SJCRH30 (cell line): Measurements from ENCODE around the gene PIP4K2A. TPM values are rescaled to one million over a fixed set of nuclear protein-coding genes. Genes with fewer than 3 reads are reported as not detected.

Experiments used
- DNase-seq, 2 experiments: peaks; one replicate each; pipeline ENCODE4 v3.0.0-alpha.2; 2015 to 2020
- H3K27ac ChIP-seq: fragments of 250-450 bp; sonication (Bioruptor Pico); 2 replicates; pipeline ENCODE4 v1.5.1; 2020; ENCODE audit warnings: mild to moderate bottlenecking, moderate library complexity
- H3K27me3 ChIP-seq: fragments of 250-450 bp; sonication (Bioruptor Pico); 2 replicates; pipeline ENCODE4 v1.5.1; 2020; ENCODE audit warnings: mild to moderate bottlenecking, moderate library complexity
- H3K36me3 ChIP-seq: fragments of 250-450 bp; sonication (Bioruptor Pico); 2 replicates; pipeline ENCODE4 v1.5.1; 2020; ENCODE audit warnings: mild to moderate bottlenecking, moderate library complexity
- H3K4me1 ChIP-seq: fragments of 250-450 bp; sonication (Bioruptor Pico); 2 replicates; pipeline ENCODE4 v1.5.1; 2020; ENCODE audit warnings: mild to moderate bottlenecking, moderate library complexity
- H3K4me3 ChIP-seq: fragments of 250-450 bp; sonication (Bioruptor Pico); 2 replicates; pipeline ENCODE4 v1.5.1; 2020; ENCODE audit warnings: mild to moderate bottlenecking, moderate library complexity
- H3K9me3 ChIP-seq: fragments of 250-450 bp; sonication (Bioruptor Pico); replicated peaks from 2 replicates; pipeline ENCODE4 v1.5.1; 2020; ENCODE audit warnings: mild to moderate bottlenecking, moderate library complexity
- total RNA-seq: library from RNA; depleted of rRNA; stranded (reverse); fragments of >200 nt; shearing (Covaris generic); gene quantifications from 2 replicates; pipeline ENCODE4 v1.2.3, GENCODE V29; 2014

PIP4K2A gene
- total RNA-seq, 1 experiment from 2014 or later, result 27.9 TPM

GRCh38 chr10:22712211-22712955 is 2.0 kb downstream of the PIP4K2A start:
- no peaks in the 10 kb centered on the region for H3K27me3 ChIP-seq
- H3K36me3 ChIP-seq, result no peaks in the 10 kb centered on the region
- peak overlapping the region; percentile 99 for H3K4me3 ChIP-seq
- no peak overlapping the region; the same call in 1 of the 2 replicates for H3K27ac ChIP-seq
- H3K9me3 ChIP-seq, result no peaks in the 10 kb centered on the region
- no peak for DNase-seq
- peaks cover 6% of the 10 kb centered on the region for H3K4me1 ChIP-seq

GRCh38 chr10:22711373-22711772 is 3.0 kb downstream of the PIP4K2A start:
- Histone ChIP-seq H3K4me1 (peaks cover 6% of the 10 kb centered on the region), H3K27ac (no peak overlapping the region)

GRCh38 chr10:22710139-22710745 is 4.1 kb downstream of the PIP4K2A start:
- no peak for DNase-seq
- H3K9me3 ChIP-seq, result no peaks in the 10 kb centered on the region
- peaks cover 6% of the 10 kb centered on the region for H3K4me1 ChIP-seq

More at GRCh38 chr10:22711373-22711772, 3.0 kb downstream of the PIP4K2A start:
- no peaks in the 10 kb centered on the region for H3K27me3 ChIP-seq
- DNase-seq, result no peak
- H3K4me3 ChIP-seq, result no peak overlapping the region
- no peaks in the 10 kb centered on the region for H3K9me3 ChIP-seq
- H3K36me3 ChIP-seq, result no peaks in the 10 kb centered on the region

DNA sequence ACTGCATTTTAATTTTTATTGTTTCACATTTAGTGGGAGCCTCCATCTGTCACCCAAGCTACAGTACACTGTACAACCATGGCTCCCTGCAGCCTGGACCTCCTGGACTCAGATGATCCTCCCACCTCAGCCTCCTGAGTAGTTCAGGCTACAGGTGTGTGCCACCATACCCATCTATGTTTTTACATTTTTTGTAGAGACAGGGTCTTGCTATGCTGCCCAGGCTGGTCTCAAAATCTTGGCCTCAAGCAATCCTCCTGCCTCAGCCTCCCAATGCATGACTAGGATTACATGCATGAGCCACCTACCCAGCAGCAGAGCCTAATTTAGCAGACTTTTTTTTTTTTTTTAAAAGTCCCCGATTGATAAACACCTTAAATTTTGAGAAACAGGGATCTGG is 5.6 kb downstream of the PIP4K2A start:
- Histone ChIP-seq H3K36me3 (no peaks in the 10 kb centered on the region), H3K27me3 (no peaks in the 10 kb centered on the region), H3K9me3 (no peaks in the 10 kb centered on the region), H3K27ac (no peak overlapping the region), H3K4me3 (no peak overlapping the region), H3K4me1 (peaks cover 6% of the 10 kb centered on the region)
- DNase-seq, result no peak

More at GRCh38 chr10:22710139-22710745, 4.1 kb downstream of the PIP4K2A start:
- Histone ChIP-seq H3K36me3 (no peaks in the 10 kb centered on the region), H3K27ac (no peak overlapping the region), H3K4me3 (no peak overlapping the region), H3K27me3 (no peaks in the 10 kb centered on the region)

DNA sequence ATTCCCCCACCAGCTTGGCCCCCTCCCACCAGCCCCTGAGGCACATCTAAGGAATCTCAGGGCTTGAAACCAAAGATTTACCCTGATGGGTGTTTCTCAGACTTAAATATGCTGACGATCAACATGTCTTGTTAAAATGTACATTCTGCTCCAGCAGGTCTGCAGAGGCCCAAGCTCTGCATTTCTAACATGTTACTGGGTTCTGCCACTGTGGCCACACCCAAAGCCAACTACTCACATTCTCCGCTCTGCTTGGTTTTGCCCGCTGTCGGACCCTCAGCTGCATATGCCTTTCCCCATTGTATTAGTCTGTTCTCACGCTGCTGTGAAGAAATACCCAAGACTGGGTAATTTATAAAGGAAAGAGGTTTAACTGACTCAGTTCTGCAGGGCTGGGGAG is 8.9 kb downstream of the PIP4K2A start:
- no peak for DNase-seq
- Histone ChIP-seq H3K27ac (no peak overlapping the region), H3K9me3 (no peaks in the 10 kb centered on the region; the same call in 1 of the 2 replicates), H3K36me3 (no peaks in the 10 kb centered on the region), H3K27me3 (no peaks in the 10 kb centered on the region), H3K4me1 (no peaks in the 10 kb centered on the region), H3K4me3 (no peak overlapping the region)

GRCh38 chr10:22704942-22705341 is 9.4 kb downstream of the PIP4K2A start:
- H3K9me3 ChIP-seq, result no peaks in the 10 kb centered on the region; the same call in 1 of the 2 replicates
- H3K4me3 ChIP-seq, result no peak overlapping the region
- no peak for DNase-seq
- no peaks in the 10 kb centered on the region for H3K27me3 ChIP-seq
- no peaks in the 10 kb centered on the region for H3K36me3 ChIP-seq
- no peaks in the 10 kb centered on the region for H3K4me1 ChIP-seq
- no peak overlapping the region for H3K27ac ChIP-seq

DNA sequence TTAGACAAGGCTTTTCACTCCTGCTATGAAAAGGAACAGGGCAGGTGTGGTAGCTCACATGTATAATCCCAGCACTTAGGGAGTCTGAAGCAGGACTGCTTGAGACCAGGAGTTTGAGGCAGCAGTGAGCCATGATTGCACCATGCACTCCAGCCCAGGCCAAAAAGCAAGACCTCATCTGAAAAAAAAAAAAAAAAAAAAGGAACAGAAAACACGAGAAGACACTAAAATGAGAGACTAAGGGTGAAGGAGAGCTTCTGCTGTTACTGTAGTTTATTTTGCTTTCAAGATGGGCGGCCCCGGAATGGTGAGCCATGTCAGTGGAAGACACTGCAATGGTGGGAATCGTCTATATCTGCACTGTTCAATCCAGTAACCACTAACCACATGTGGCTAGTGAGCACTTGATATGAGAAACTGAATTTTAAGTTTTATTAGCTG is 9.9 kb downstream of the PIP4K2A start:
- Histone ChIP-seq H3K27me3 (no peaks in the 10 kb centered on the region), H3K9me3 (no peaks in the 10 kb centered on the region; the same call in 1 of the 2 replicates), H3K36me3 (no peaks in the 10 kb centered on the region), H3K4me1 (no peaks in the 10 kb centered on the region), H3K27ac (no peak overlapping the region), H3K4me3 (no peak overlapping the region)
- DNase-seq, result no peak

DNA sequence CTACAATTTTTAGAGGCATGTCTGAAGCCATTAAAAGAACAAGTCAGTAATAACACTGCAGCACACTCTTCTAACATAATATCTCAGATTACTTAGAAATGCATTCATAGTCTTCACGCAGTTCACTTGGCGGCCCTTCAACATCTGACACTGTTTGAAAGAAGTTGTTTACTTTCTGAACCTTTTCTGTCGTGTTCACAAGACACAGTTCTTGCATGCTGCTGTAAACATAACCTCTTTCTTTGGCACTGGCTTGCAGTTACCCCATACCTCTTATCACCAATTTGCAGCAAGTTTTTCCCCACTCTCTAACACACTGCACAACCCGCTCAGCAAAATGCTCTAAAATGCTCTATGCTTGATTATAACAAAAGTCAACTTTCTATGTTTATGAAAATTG is 12.0 kb downstream of the PIP4K2A start:
- no peaks in the 10 kb centered on the region for H3K4me1 ChIP-seq
- H3K27ac ChIP-seq, result no peak overlapping the region
- H3K9me3 ChIP-seq, result no peaks in the 10 kb centered on the region; the same call in 1 of the 2 replicates
- no peaks in the 10 kb centered on the region for H3K27me3 ChIP-seq
- no peak for DNase-seq
- H3K36me3 ChIP-seq, result no peaks in the 10 kb centered on the region
- no peak overlapping the region for H3K4me3 ChIP-seq

GRCh38 chr10:22701132-22701826 is 13.1 kb downstream of the PIP4K2A start:
- no peak for DNase-seq
- H3K27ac ChIP-seq, result no peak overlapping the region
- H3K4me3 ChIP-seq, result no peak overlapping the region
- no peaks in the 10 kb centered on the region for H3K4me1 ChIP-seq
- H3K27me3 ChIP-seq, result no peaks in the 10 kb centered on the region
- H3K9me3 ChIP-seq, result no peaks in the 10 kb centered on the region; the same call in 1 of the 2 replicates
- no peaks in the 10 kb centered on the region for H3K36me3 ChIP-seq

DNA sequence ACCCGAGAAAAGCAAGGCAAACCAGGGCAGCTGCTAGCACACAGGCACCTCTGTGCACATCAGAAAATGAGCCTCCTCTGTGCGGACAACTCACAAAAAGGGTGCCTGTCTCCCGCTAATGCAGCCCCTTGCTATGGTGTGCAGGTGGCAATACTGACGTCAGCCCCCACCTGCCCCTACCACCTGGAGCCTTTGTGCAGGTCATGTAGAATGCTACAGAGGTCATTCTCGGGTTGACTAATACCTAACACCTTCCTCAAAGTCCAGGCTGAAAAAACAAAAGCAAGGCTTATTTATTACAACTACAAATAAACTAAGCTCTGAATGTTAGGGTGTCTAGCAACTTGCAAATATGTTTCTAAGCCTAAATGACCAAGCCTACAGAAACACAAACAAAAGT is 13.9 kb downstream of the PIP4K2A start:
- no peak for DNase-seq
- H3K27me3 ChIP-seq, result no peaks in the 10 kb centered on the region
- H3K36me3 ChIP-seq, result no peaks in the 10 kb centered on the region
- no peaks in the 10 kb centered on the region; the same call in 1 of the 2 replicates for H3K9me3 ChIP-seq
- no peak overlapping the region for H3K4me3 ChIP-seq
- no peaks in the 10 kb centered on the region for H3K4me1 ChIP-seq
- H3K27ac ChIP-seq, result no peak overlapping the region

GRCh38 chr10:22699976-22700375 is 14.4 kb downstream of the PIP4K2A start:
- H3K4me1 ChIP-seq, result no peaks in the 10 kb centered on the region
- DNase-seq, result no peak
- H3K4me3 ChIP-seq, result no peak overlapping the region
- H3K27ac ChIP-seq, result no peak overlapping the region
- H3K36me3 ChIP-seq, result no peaks in the 10 kb centered on the region
- no peaks in the 10 kb centered on the region for H3K27me3 ChIP-seq
- no peaks in the 10 kb centered on the region; the same call in 1 of the 2 replicates for H3K9me3 ChIP-seq

GRCh38 chr10:22698941-22699440 is 15.4 kb downstream of the PIP4K2A start:
- no peak for DNase-seq
- H3K27me3 ChIP-seq, result no peaks in the 10 kb centered on the region
- no peaks in the 10 kb centered on the region for H3K4me1 ChIP-seq
- H3K36me3 ChIP-seq, result no peaks in the 10 kb centered on the region
- no peaks in the 10 kb centered on the region; the same call in 1 of the 2 replicates for H3K9me3 ChIP-seq
- no peak overlapping the region for H3K4me3 ChIP-seq
- no peak overlapping the region for H3K27ac ChIP-seq

DNA sequence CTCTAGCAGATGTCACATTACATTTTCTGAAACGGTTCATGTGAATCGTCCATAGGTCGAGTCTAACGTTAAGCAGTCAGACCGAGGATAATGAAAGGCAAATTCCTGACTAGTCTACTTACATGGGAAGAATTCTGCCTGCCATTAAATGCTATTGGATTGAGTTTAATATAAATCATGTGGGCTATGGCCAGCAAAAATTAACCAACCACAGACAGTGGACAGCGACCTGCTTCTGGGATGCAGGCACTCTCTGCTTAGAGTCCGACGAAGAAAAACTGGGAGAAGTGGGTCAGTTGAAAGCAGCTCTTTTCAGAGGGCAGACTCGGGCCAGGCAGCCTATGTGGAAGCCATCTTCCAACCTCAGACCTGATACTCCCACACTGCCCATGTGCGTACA is 16.6 kb downstream of the PIP4K2A start:
- DNase-seq, result no peak
- no peaks in the 10 kb centered on the region for H3K27me3 ChIP-seq

DNA sequence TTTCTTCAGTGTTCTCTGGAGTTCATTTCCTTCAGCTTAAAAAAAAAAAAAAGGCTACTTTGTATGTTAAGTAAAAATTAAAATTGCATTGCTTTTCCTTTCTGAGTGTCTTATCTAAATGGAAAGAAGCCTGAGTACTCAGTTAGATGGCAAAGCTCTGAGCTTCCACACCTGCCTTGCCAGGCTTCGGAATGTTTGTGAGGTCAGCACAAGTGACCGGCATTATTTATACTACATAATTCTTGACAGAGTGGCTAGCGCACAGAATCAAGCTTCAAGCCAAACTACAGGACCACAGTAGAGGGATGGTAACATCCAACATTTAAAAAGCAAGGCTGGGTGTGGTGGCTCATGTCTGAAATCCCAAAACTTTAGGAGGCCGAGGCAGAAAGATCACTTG is 17.3 kb downstream of the PIP4K2A start:
- no peak overlapping the region for H3K4me3 ChIP-seq
- H3K27me3 ChIP-seq, result no peaks in the 10 kb centered on the region
- no peak overlapping the region for H3K27ac ChIP-seq
- no peak for DNase-seq
- H3K36me3 ChIP-seq, result no peaks in the 10 kb centered on the region
- H3K9me3 ChIP-seq, result no peaks in the 10 kb centered on the region; the same call in 1 of the 2 replicates
- no peaks in the 10 kb centered on the region for H3K4me1 ChIP-seq

More for the DNA sequence above, 16.6 kb downstream of the PIP4K2A start:
- Histone ChIP-seq H3K36me3 (no peaks in the 10 kb centered on the region), H3K4me3 (no peak overlapping the region), H3K4me1 (no peaks in the 10 kb centered on the region), H3K27ac (no peak overlapping the region), H3K9me3 (no peaks in the 10 kb centered on the region; the same call in 1 of the 2 replicates)

DNA sequence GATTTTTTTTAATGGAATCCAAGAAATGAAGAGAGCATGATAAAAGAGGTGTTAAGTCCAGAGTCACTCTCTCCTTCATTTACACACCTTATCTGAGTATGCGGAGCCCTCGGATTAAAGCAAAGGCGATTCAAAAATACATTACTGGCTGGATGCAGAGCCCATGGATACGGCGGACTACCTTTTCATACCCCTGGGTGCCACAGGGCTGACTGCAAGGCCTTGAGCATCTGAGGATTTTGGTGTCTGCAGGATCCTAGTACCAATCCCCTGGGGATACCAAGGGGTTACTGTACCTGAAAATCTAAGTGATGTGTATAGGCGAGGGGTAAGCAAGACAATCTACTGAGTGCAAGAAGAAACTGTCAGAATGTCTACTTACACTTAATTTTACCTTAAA is 20.5 kb downstream of the PIP4K2A start:
- H3K27me3 ChIP-seq, result no peaks in the 10 kb centered on the region
- DNase-seq, result no peak
- H3K4me3 ChIP-seq, result no peak overlapping the region
- no peaks in the 10 kb centered on the region for H3K4me1 ChIP-seq
- no peaks in the 10 kb centered on the region for H3K36me3 ChIP-seq
- no peak overlapping the region for H3K27ac ChIP-seq
- no peaks in the 10 kb centered on the region; the same call in 1 of the 2 replicates for H3K9me3 ChIP-seq
